ENCODE data around the gene LRG1.

DNA sequence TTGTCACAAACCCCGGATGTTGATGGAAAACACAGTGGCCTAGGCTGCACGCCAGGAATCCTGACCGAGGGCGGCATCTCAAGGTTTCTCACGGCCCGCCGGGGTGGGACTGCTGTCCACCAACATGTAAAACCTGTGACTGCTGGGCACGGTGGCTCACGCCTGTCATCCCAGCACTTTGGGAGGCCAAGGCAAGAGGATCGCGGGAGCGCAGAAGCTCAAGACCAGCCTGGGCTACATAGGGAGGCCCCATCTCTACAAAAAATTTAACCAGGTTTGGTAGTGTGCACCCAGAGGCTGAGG is 32.7 kb downstream of the LRG1 start:
- TF ChIP-seq USF1 (IDR thresholded peaks at IDR 0.05) (no peak), EP300 (IDR thresholded peaks at IDR 0.05; ENCODE audit: borderline replicate concordance) (no peak), CEBPB (IDR thresholded peaks at IDR 0.05) (no peak), FOXM1 (IDR thresholded peaks at IDR 0.05; ENCODE audit: borderline replicate concordance, low read depth) (no peak), ZBTB7A (IDR thresholded peaks at IDR 0.05; ENCODE audit: low read depth) (no peak)
- TF ChIP-seq, protein P1, sequence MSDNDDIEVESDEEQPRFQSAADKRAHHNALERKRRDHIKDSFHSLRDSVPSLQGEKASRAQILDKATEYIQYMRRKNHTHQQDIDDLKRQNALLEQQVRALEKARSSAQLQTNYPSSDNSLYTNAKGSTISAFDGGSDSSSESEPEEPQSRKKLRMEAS (IDR thresholded peaks at IDR 0.05): no peak
